Esophagus (tissue), 2 donors: ENCODE results near the gene FKBP1B. TPM values are rescaled to one million over a fixed set of nuclear protein-coding genes. Genes with fewer than 3 reads are reported as not detected.

Experiments
- H3K27ac ChIP-seq, 2 donors: one replicate each; pipeline ENCODE4 v1.5.1; 2013; ENCODE audit warnings: low read depth in 2 of 2, mild to moderate bottlenecking in 2 of 2, inconsistent platforms in 1 of 2, low read length in 1 of 2, moderate library complexity in 1 of 2
- H3K27me3 ChIP-seq, 2 donors: one replicate each; pipeline ENCODE4 v1.6.1; 2013; ENCODE audit warnings: low read length in 2 of 2, control low read depth in 1 of 2, mild to moderate bottlenecking in 1 of 2; ENCODE audit not compliant: insufficient read depth in 2 of 2, control insufficient read depth in 1 of 2
- H3K36me3 ChIP-seq, 2 donors: one replicate each; pipeline ENCODE4 v1.6.1; 2013; ENCODE audit warnings: low read length in 1 of 2; ENCODE audit not compliant: control insufficient read depth in 2 of 2, insufficient read depth in 2 of 2
- H3K4me1 ChIP-seq, 2 donors: one replicate each; pipeline ENCODE4 v1.6.1; 2013; ENCODE audit warnings: low read length in 1 of 2; ENCODE audit not compliant: control insufficient read depth in 2 of 2, insufficient read depth in 2 of 2
- H3K4me3 ChIP-seq, 2 donors: one replicate each; pipeline ENCODE4 v1.5.1; 2013; ENCODE audit warnings: low read length in 2 of 2, mild to moderate bottlenecking in 2 of 2, low read depth in 1 of 2, moderate library complexity in 1 of 2
- H3K9me3 ChIP-seq, 2 donors: one replicate each; pipeline ENCODE4 v1.6.1; 2013; ENCODE audit warnings: mild to moderate bottlenecking in 2 of 2, low read depth in 1 of 2, low read length in 1 of 2, moderate library complexity in 1 of 2; ENCODE audit not compliant: control insufficient read depth in 2 of 2, insufficient read depth in 1 of 2
- WGBS, 2 donors: extraction: QIAGEN DNeasy Blood & Tissue Kit; methylation state at CpG; one replicate each; pipeline ENCODE4 v1.1.7; 2013; 5-methylcytosine and 5-hydroxymethylcytosine counted together
- polyA plus RNA-seq, 2 donors: library from polyadenylated mRNA; stranded (reverse); fragments of 200-250 nt; gene quantifications; one replicate each; pipeline ENCODE4 v1.2.3, GENCODE V29; 2013
- donor health status: healthy with polysubstance abuse.
- donor health status: Bipolar disorder and iron deficiency.

The FKBP1B gene
- polyA plus RNA-seq, 2 donors = 6.7 to 7.6 TPM

DNA sequence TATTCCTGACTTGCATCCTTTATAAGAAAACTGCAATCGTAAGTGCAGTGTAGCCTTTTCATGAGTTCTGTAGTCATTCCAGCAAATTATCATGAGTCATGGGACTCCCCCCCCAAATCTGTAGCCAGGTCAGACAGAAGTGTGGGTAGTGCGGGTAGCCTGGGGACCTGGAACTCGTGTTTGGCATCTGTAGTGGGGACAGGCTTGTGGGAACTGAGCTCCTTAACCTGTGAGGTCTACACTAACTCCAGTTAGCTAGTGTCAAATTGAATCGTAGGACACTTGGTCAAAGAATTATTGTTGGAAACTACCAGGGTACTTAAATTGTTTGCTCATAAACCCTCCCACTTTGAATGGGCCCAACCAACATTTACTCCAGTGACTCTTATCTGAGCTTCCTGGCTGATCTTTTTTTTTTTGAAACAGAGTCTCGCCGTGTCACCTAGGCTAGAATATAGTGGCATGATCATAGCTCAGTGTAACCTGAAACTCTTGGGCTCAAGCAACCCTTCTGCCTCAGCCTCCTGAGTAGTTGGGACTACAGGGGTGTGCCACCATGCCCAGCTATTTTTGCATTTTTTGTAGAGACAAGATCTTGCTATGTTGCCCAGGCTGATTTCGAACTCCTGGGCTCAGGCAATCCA lies 61.2 kb downstream of the FKBP1B start:
- Histone ChIP-seq H3K27me3 (no peaks in the 10 kb centered on the region), H3K4me3 (no peak overlapping the region), H3K9me3 (no peaks in the 10 kb centered on the region), H3K36me3 (no peaks in the 10 kb centered on the region), H3K4me1 (no peaks in the 10 kb centered on the region), H3K27ac (peak overlapping the region in 1 of 2 donors; percentile 61)
- 80 to 89% methylated on average over 7 of the region's 7 CpGs for WGBS, 2 donors

GRCh38 chr2:24111407-24111901 lies 61.9 kb downstream of the FKBP1B start:
- Histone ChIP-seq H3K27ac (peak overlapping the region in 1 of 2 donors; percentile 45), H3K4me3 (no peak overlapping the region), H3K4me1 (no peaks in the 10 kb centered on the region), H3K36me3 (no peaks in the 10 kb centered on the region), H3K27me3 (no peaks in the 10 kb centered on the region), H3K9me3 (no peaks in the 10 kb centered on the region)
- WGBS, 2 donors = 63 to 69% methylated on average over 2 of the region's 2 CpGs

Other genes starting within 250 kb of the FKBP1B start
- 1 to 10 TPM; 4.0 to 5.8 TPM for gene ATAD2B, start 122.6 kb upstream of the FKBP1B start, polyA plus RNA-seq
- 1 to 10 TPM; 5.8 to 6.4 TPM for gene UBXN2A, start 109.3 kb upstream of the FKBP1B start, polyA plus RNA-seq
- under 1 TPM; 0.05 to 0.08 TPM for gene MFSD2B, start 39.7 kb upstream of the FKBP1B start, polyA plus RNA-seq
- 1 to 10 TPM; 1.2 to 1.9 TPM for gene WDCP, start 2.4 kb upstream of the FKBP1B start, polyA plus RNA-seq
- 100 to 1,000 TPM in 1 of 2 donors, 10 to 100 TPM in 1; 92.1 to 139 TPM for gene SF3B6, start 26.6 kb downstream of the FKBP1B start, polyA plus RNA-seq
- gene TP53I3, start 35.1 kb downstream of the FKBP1B start, polyA plus RNA-seq = 100 to 1,000 TPM; 116 to 123 TPM
- under 1 TPM; 0.39 to 0.55 TPM for gene PFN4, start 73.6 kb downstream of the FKBP1B start, polyA plus RNA-seq
- 1 to 10 TPM; 4.8 to 9.0 TPM for gene FAM228B, start 73.7 kb downstream of the FKBP1B start, polyA plus RNA-seq
- gene FAM228A, start 125.3 kb downstream of the FKBP1B start, polyA plus RNA-seq = under 1 TPM; 0.16 to 0.22 TPM